ENCODE results near the gene SPECC1L.
"Not testable (repeated sequence)": the region's sequence is repeated elsewhere in the genome, so short reads cannot be mapped to it uniquely, and the experiment has no call there.

Gene SPECC1L

GRCh38 chr22:24253126-24253525, 17.5 kb upstream of the SPECC1L start:
- in situ Hi-C loops (cut with MboI; ENCODE audit: low pct_unique_long_range_greater_than_20kb, low sequenced_read_pairs, unreplicated experiment); DNase-seq (ENCODE audit: low spot score): not testable (repeated sequence)

- in situ Hi-C loops (cut with MboI; ENCODE audit: low pct_unique_long_range_greater_than_20kb, low sequenced_read_pairs, unreplicated experiment) = not testable (repeated sequence)
Measured at GRCh38 chr22:24256136-24256535, 14.5 kb upstream of the SPECC1L start.

GRCh38 chr22:24256736-24257135, 13.9 kb upstream of the SPECC1L start:
- in situ Hi-C loops (cut with MboI; ENCODE audit: low pct_unique_long_range_greater_than_20kb, low sequenced_read_pairs, unreplicated experiment); DNase-seq (ENCODE audit: low spot score): not testable (repeated sequence)

More at GRCh38 chr22:24256136-24256535, 14.5 kb upstream of the SPECC1L start:
- DNase-seq (ENCODE audit: low spot score) = not testable (repeated sequence)

- peak; percentile 52 for TF ChIP-seq CTCF (IDR thresholded peaks at IDR 0.05; ENCODE audit: extremely low read depth, insufficient read depth, missing control alignments)
- peak; percentile 63 for DNase-seq (ENCODE audit: low spot score)
- in situ Hi-C loops (cut with MboI; ENCODE audit: low pct_unique_long_range_greater_than_20kb, low sequenced_read_pairs, unreplicated experiment) = not testable (repeated sequence)
Measured at GRCh38 chr22:24259459-24259858, 11.2 kb upstream of the SPECC1L start.

GRCh38 chr22:24262185-24262749, 8.4 kb upstream of the SPECC1L start:
- DNase-seq (ENCODE audit: low spot score); in situ Hi-C loops (cut with MboI; ENCODE audit: low pct_unique_long_range_greater_than_20kb, low sequenced_read_pairs, unreplicated experiment): not testable (repeated sequence)

GRCh38 chr22:24263479-24263878, 7.2 kb upstream of the SPECC1L start:
- in situ Hi-C loops (cut with MboI; ENCODE audit: low pct_unique_long_range_greater_than_20kb, low sequenced_read_pairs, unreplicated experiment); DNase-seq (ENCODE audit: low spot score): not testable (repeated sequence)

- DNase-seq (ENCODE audit: low spot score); in situ Hi-C loops (cut with MboI; ENCODE audit: low pct_unique_long_range_greater_than_20kb, low sequenced_read_pairs, unreplicated experiment): not testable (repeated sequence)
Measured at GRCh38 chr22:24264329-24264896, 6.2 kb upstream of the SPECC1L start.

- DNase-seq (ENCODE audit: low spot score) = no peak
- in situ Hi-C loops (cut with MboI; ENCODE audit: low pct_unique_long_range_greater_than_20kb, low sequenced_read_pairs, unreplicated experiment) = no loop called here
- TF ChIP-seq CTCF (IDR thresholded peaks at IDR 0.05; ENCODE audit: extremely low read depth, insufficient read depth, missing control alignments) = no peak
Measured at GRCh38 chr22:24265734-24266133, 4.9 kb upstream of the SPECC1L start.

GRCh38 chr22:24266495-24266894, 4.1 kb upstream of the SPECC1L start:
- DNase-seq (ENCODE audit: low spot score); in situ Hi-C loops (cut with MboI; ENCODE audit: low pct_unique_long_range_greater_than_20kb, low sequenced_read_pairs, unreplicated experiment): not testable (repeated sequence)

- TF ChIP-seq CTCF (IDR thresholded peaks at IDR 0.05; ENCODE audit: extremely low read depth, insufficient read depth, missing control alignments) = no peak
- in situ Hi-C loops (cut with MboI; ENCODE audit: low pct_unique_long_range_greater_than_20kb, low sequenced_read_pairs, unreplicated experiment) = no loop called here
- DNase-seq (ENCODE audit: low spot score) = no peak
Measured at GRCh38 chr22:24271386-24271854, 789 bp downstream of the SPECC1L start.

- in situ Hi-C loops (cut with MboI; ENCODE audit: low pct_unique_long_range_greater_than_20kb, low sequenced_read_pairs, unreplicated experiment); DNase-seq (ENCODE audit: low spot score): not testable (repeated sequence)
Measured at GRCh38 chr22:24273031-24273430, 2.4 kb downstream of the SPECC1L start.

GRCh38 chr22:24273906-24274305, 3.3 kb downstream of the SPECC1L start:
- DNase-seq (ENCODE audit: low spot score); in situ Hi-C loops (cut with MboI; ENCODE audit: low pct_unique_long_range_greater_than_20kb, low sequenced_read_pairs, unreplicated experiment): not testable (repeated sequence)

GRCh38 chr22:24274696-24275405, 4.2 kb downstream of the SPECC1L start:
- in situ Hi-C loops (cut with MboI; ENCODE audit: low pct_unique_long_range_greater_than_20kb, low sequenced_read_pairs, unreplicated experiment); DNase-seq (ENCODE audit: low spot score): not testable (repeated sequence)

- in situ Hi-C loops (cut with MboI; ENCODE audit: low pct_unique_long_range_greater_than_20kb, low sequenced_read_pairs, unreplicated experiment); DNase-seq (ENCODE audit: low spot score): not testable (repeated sequence)
Measured at GRCh38 chr22:24280363-24280762, 9.7 kb downstream of the SPECC1L start.
